GM21390 (cell line): ENCODE results near the gene PRKCA.

Experiments used
- ATAC-seq: cut with Tn5 transposase; IDR thresholded peaks from one replicate; pipeline ENCODE4 v1.9.1; 2021; ENCODE audit not compliant: unreplicated experiment

PRKCA gene

GRCh38 chr17:66667090-66667489 is 364.7 kb downstream of the PRKCA start:
- ATAC-seq, result no peak

GRCh38 chr17:66667491-66668030 is 365.1 kb downstream of the PRKCA start:
- ATAC-seq, result no peak

GRCh38 chr17:66670206-66670605 is 367.8 kb downstream of the PRKCA start:
- no peak for ATAC-seq

GRCh38 chr17:66671156-66671555 is 368.7 kb downstream of the PRKCA start:
- ATAC-seq, result no peak

DNA sequence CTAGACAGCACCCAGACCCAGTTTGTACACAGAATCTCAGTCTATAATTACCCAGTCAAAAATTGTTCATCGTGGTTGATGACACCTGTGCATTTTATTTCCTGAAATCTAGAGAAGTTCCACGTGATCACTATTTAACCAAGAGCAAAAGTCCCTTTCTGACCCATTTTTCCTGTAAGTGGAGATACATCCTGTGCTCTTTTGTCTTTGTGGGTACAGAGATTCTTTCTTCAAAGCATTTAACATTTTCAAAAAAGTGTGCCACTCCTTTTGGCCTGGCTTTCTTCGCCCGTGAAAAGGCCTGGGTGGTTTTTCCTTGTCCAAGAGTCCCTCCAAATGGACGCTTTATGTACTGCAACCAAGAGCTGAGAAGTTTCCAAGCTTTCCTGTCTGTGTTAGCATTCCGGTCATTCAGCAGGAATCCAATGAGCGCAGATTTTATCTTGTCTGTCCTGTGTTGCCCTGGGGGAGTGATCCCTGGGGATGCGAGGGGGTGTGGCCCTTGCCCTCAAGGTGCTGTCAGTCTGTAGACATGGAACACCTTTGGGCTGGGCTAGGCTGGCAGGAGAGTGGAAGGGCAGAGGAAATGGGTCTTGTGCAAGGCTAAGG is 371.4 kb downstream of the PRKCA start:
- no peak for ATAC-seq

- no peak for ATAC-seq
Observed at GRCh38 chr17:66675273-66675990, 373.0 kb downstream of the PRKCA start.

GRCh38 chr17:66675991-66676371 is 373.6 kb downstream of the PRKCA start:
- no peak for ATAC-seq

- no peak for ATAC-seq
Observed at GRCh38 chr17:66676421-66676820, 374.0 kb downstream of the PRKCA start.

- no peak for ATAC-seq
Observed at GRCh38 chr17:66677201-66677981, 375.0 kb downstream of the PRKCA start.

GRCh38 chr17:66678061-66678460 is 375.6 kb downstream of the PRKCA start:
- no peak for ATAC-seq

- no peak for ATAC-seq
Observed at GRCh38 chr17:66678827-66679226, 376.4 kb downstream of the PRKCA start.

- no peak for ATAC-seq
Observed at GRCh38 chr17:66679631-66680517, 377.5 kb downstream of the PRKCA start.

GRCh38 chr17:66682283-66682682 is 379.9 kb downstream of the PRKCA start:
- no peak for ATAC-seq

DNA sequence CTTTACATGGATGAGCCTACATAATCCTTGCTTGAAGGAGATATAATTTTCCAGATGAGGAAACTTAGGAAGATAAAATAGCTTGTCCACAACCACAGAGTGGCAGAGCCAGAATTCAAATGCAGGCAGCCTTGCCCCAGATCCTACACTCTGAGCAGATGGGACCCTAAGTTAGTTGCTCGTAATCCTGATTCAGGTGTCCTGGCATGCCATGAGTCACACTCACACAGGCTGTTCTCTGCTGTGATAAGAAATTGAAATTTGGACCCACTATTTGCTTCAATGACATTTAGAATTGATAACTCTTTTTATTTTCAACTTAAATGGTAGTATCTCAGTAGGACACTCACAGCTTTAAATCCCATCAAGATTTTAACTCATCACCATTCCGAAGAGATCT is 381.8 kb downstream of the PRKCA start:
- ATAC-seq, result no peak

DNA sequence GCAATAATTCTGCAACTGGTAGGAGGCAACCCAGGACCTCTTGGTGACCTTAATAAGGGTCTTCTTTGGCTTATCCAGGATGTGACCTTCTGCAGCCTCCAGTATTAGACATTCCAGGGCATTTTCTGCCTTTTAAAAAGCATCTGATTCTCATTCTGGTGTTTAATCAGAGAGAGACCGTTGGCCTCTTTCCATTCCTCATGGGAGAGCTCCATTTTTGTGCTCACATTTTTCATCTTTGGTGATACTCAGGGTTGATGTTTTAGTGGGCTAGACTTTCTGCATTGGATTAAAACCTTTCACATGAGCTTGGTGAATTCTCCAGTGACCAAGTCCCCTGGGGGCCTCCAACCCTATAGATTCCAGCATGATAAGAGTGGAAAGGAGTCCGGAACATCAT is 382.3 kb downstream of the PRKCA start:
- no peak for ATAC-seq

GRCh38 chr17:66686601-66687000 is 384.2 kb downstream of the PRKCA start:
- no peak for ATAC-seq

DNA sequence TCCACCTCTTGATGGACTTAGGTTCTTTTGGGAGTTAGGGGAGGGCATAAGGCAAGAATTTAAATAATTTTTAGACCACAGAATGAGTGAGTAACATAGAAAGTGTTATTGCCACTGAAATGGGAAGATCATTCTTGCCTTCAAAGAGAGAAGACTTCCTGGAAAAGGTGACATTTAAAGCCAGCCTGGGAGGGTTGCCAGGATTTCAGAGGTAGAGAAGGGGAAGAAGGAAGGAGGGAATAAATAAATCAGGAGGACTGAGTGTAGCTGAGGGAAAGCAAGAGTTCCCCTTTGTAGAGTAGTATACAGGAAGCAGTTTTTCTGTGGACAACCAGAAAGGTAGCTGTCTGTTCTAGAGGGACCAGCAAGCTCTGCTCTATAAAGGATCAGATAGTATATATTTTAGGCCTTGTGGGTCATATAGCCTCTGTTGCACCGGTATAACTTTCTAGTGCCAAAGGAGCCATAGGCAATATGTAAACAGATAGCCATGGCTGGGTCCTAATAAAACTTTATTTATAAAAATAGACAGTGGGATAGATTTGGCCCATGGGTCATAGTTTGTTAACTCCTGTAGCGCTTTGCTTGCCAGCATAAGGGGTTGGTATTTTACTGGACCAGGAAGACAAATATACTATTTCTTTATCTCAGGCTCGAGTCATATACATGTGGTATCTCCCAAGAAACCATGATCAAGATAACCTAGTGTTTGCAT is 385.3 kb downstream of the PRKCA start:
- no peak for ATAC-seq

- ATAC-seq, result no peak
Observed at GRCh38 chr17:66689221-66689620, 386.8 kb downstream of the PRKCA start.

DNA sequence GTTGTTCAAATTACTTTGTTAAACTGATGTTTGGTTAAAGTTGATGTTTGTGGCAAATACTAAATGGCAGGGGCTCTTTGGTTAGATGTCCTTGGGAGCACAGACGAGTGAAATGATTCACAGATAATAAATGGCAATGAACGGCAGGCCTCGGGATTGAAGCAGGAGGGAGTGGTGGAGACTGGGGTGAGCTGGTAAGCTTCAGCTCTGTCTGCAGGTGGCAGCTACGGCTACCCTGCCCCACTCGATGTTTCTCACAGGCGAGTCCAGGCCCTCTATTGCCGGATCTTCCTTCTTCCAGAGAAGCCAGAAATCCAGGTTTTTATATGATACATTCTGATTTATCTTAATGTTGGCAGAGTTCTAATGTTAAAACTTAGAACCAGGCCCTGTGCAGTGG is 387.8 kb downstream of the PRKCA start:
- no peak for ATAC-seq
